ENCODE measurements around the gene MRPL36.
"Not testable (repeated sequence)": the region's sequence is repeated elsewhere in the genome, so short reads cannot be mapped to it uniquely, and the experiment has no call there.

MRPL36 gene

DNA sequence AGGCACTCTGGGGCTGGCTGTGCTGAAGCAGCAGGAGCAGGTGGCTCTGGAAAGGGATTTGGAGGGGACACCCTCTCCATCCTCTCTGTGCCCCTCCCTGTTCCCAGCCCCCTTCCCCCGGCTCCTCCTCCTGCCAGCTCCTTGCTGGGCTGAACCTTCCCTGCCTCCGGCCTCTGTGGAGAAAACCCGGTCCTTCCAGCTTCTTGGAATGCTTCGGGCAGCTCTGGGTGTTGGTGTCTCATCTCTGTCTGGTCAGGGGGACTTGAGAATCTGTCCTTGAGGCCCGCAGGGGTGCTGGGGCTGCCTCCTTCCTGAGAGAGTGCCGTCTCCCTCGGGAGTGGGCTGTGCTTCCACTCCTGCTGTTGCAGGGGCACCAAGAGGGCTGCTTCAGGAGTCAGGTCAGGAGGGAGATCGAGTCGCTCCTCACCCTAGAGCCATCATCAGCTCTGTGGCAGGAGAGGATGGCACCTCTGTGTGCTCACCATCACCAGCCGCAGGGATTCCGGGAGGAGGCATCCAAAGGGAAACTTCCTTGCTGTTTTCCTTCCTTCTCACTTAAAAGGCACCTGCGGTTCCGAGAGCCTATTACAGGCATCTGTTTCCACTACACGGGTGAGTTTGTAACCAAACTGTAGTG, 32.2 kb upstream of the MRPL36 start:
- no peak for DNase-seq

DNA sequence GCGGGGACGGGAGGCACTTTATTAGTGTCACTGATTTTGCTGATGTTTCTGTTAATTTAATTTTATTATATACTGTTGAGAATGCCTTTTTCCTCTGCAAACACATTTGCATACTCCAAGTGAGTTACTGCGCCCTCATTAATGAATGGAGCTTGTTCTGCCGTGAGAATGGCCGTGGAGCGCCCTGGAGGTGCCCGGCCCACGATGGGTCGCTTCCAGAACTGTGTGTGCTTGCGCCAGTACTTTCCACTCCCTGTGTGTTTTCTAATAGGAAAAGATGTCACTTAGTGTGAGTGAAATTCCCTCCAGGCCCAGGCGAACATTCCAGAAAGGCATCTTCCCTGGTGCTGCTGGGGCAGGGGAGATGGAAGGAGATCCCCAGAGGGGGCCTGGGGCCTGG, 31.6 kb upstream of the MRPL36 start:
- no peak for DNase-seq

DNA sequence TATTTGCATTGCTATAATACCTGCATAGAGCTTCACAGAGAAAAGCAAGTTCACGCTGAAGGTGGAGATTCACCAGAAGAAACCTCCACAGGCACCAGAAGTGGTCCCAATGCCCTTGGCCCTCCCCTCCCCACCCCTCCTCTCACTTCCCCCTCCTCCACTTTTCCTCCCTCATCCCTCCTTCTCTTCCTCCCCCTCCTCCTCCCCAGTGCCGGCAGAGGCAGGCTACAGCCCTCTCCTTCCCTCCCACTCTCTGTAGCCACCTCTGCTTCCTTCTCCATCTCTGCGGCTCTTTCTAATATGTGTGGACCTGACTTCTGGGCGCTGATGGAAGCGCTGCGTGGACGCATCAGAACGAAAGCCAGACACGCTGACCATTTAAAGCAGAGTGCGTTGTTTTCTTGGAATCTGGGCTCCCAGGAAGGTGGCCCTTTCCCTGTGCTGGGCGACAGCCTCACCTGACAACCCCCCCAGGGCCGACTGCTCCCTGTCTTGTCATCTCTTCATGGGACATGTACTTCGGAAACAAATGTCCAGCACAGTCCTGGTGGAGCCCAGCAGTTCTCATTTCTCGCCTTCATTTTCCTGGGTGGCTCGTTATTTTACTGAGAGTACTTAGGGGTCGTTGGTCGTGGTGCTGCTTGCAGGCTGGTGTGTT, 31.1 kb upstream of the MRPL36 start:
- DNase-seq = no peak

DNA sequence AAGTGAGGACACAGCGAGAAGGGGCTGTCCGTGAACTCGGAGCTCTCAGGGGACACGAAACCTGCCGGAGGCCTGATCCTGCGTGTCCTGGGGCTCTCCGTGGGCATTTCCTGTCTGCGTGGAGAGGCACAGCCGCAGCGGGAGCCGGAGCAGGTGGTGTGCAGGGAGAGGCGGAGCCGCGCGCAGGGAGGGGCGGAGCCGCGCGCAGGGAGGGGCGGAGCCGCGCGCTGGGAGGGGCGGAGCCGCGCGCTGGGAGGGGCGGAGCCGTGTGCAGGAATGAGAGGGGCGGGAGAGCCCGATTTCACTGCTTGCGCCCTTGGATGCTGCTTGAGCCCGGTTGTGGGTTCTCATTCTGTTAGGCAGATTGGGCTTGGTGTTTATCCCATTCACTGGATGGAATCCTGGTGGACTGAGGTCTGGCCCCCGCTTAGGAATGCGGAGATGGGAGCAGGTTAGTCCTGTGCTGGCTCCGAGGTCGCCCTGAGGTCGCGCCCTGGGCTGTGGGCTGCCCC, 28.3 kb upstream of the MRPL36 start:
- DNase-seq = no peak

DNA sequence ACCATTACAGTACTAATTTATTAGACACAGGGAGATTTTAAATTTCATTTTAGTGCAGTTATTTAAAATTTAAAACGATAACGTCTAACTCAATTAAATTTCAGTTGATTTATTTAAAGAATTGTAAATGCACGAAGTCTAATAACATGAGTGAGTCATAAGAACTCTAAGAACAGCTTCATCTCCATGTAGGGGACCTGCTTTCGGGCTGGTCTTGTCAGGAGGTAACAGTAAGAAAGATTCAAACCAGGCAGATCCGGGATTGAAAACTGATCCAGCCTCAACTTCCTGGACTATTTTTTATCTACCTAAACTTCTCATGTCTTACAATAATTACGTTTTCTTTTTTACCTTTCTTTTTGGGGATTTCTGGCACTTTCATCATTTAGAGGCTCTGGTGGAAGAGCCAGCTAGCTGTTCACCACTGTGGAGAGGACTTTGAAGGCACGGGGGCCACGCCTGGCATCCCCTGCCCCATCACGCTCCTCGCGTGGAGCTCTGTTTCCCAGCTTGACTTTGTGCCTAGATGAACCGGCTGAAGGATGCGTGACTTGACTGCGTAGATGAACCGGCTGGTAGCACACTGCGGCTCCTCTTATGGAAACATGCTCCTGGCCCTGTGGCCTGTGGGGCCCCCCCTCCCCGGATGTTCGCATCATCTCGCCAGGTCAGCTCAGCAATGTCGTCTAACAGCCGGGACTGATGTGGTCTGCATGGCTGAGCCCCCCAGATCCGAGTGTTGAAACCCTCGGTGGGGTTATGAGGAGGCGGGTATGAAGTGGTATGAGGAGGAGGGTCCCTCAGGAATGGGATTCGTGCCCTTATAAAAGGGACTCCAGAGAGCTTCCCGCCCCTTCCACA, 27.6 kb upstream of the MRPL36 start:
- no peak for DNase-seq

GRCh38 chr5:1826235-1826980, 26.8 kb upstream of the MRPL36 start:
- no peak for DNase-seq

DNA sequence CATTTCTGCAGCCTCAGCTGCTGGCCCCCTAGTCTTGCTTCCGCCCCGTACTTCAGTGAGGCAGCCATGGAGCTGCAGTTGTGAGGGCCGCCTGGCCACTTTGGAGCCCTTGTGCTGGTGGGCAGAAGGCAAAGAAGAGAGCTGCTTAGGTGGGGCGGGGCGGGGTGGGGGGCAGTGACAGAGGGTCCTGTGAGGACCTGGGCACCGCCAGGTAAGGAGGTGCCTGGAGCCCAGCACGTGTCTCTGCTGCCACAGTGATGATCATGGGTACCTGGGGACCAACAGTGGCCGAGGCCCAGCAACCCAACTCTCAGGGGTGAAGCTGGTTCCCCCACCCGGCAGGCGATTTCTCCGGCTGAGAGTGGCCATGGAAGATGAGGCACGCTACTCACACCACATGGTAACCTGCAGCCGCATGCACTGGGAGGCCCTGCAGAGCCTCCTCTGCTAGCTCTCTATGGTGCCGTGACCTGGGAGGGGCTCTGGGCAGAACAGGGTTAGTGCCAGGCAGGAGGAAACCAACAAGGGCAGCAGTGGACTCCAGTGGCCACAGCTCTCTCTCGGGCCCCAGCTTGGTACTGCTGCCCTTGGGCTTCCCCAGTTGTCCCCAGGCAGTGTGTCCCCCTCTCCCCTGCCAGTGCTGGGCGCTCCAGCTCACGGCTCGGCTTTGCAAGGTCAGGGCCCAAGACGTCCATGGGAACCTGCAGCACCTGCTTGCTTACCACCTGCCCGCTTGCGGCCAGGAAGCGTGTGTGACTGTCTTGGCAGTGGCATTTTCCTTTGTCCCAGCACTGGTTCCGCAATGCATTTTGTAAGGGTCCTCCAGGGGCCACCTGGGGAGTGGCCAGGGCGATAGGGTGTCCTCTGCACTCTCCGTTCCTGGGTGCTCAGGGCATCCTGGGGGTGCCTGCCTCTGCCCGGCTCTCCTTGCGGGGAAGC, 25.5 kb upstream of the MRPL36 start:
- DNase-seq = no peak

- DNase-seq = no peak
Observed at GRCh38 chr5:1824109-1824821, 24.6 kb upstream of the MRPL36 start.

DNA sequence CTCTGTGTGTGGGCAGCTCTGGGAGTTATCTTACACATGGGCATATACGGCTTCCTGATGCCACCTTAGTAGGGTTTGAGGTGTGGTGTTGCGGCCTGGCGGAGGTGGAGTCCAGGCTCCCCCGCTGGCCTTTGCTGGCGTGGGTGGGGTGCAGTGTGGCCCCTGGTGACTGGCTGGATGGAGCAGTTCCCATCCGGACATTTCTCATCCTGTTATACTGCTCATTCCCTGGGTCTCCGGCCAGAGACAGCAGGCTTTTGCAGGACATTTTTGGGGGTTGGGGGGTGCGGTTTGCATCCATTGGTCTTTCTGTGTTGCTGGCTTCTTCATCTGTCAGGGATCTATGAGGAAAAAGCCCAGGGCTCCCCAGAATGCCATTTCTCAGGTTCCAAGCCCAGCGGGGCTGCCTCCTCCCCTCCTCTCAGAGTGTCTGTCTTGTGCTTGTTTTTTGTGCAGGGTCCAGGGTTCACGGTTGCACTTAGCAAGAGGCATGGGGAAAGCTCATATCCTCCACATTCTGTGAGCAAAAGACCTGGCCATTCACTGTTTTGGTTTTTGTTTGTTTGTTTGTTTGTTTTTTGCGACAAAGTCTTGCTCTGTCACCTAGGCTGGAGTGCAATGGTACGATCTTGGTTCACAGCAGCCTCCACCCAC, 23.9 kb upstream of the MRPL36 start:
- no peak for DNase-seq

GRCh38 chr5:1821862-1822261, 22.2 kb upstream of the MRPL36 start:
- DNase-seq = no peak

- no peak for DNase-seq
Observed at GRCh38 chr5:1820926-1821325, 21.3 kb upstream of the MRPL36 start.

- no peak for DNase-seq
Observed at GRCh38 chr5:1820381-1820780, 20.7 kb upstream of the MRPL36 start.

DNA sequence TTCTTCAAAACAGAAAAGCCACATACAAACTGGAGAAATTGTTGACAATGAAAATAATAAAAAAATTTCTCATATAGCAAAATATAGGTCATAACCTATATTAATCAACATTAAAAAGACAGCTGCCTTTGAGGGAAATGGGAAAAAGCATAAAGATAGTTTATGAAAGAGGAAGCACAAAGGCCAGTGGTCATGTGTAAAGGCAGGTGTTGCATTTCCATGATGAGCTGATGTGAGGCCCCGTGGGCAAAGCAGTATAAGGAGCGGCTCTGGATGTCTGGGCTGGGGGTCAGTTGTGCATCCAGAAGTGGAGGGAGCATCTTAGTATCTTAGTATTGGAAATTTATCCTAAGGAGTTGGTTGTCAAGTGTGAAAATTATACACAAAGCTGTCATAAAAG, 19.8 kb upstream of the MRPL36 start:
- DNase-seq = no peak

DNA sequence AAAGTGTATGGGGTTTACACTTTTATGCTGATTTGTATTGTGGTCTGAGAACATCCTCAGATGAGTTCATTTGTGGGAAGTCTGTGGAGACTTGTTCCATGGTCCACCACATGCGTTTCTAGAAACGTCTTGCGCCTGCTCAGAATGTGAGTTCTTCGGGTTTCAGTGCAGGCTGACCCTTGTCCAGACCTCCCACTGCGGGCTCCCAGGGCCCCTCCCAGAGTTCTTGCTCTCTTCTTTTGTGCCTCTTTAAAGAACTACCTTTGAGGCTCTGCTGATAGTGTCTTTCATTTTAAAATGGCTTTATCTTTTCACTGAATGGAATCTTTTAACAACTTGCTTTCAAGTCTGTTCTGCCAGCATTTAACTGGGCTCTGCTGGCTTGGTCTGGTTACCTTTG, 19.1 kb upstream of the MRPL36 start:
- DNase-seq = no peak

DNA sequence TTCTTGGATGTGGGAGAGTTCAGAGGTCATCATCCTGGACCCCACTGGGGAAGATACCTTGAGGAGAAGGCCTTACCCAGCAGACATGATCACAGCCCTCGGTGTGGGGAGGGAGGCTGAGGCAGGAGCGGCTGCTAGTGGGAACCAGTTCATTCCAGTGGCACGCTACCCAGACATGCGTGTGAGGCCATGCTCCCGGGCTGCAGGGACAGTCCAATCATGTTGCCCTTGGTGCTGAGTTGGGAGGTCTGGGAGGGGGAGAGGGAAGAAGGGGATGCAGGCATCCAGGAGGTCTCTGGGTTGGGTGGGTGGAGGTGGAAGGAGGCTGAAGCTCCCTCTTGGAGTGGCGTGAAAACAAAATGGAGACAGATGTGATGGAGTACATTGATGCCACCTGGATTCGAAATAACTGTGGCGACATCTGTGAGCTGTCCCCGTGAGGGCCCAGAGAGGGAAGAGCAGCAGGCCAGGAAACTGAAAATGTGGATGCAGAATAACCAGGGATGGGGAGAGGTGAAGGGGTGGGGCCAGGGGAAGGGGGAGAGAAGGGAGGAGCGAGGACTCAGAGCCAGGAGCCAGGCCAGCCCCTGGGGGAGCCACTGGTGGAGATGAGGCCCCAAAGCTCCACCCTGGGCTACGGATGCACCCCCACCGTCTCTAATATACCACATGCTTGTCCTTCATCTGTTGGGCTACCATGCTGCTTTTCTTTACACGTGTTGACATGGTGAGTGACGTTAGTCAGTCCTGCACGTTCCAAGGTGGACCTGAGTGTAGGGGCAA, 17.8 kb upstream of the MRPL36 start:
- no peak for DNase-seq

DNA sequence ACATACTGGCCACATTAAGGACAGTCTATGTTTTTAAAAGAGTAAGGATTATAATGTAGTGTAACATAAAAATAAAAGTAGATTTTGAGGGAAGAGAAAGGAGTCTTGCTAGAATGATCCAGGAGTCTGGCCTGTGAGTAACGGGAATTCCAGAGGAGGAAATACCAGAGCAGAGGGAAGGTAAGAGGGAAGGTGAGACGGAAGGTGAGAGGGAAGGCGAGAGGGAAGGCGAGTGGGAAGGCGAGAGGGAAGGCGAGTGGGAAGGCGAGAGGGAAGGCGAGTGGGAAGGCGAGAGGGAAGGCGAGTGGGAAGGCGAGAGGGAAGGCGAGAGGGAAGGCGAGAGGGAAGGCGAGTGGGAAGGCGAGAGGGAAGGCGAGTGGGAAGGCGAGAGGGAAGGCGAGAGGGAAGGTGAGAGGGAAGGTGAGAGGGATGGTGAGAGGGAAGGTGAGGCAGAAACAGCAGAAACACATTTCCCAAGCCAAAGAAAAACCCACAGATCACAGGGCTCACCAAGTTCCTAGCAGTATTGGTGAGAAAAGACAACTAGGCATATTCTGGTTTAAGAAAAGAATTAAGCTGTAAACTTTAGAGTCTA, 17.0 kb upstream of the MRPL36 start:
- not testable (repeated sequence) for DNase-seq

GRCh38 chr5:1815881-1816292, 16.2 kb upstream of the MRPL36 start:
- DNase-seq = no peak

DNA sequence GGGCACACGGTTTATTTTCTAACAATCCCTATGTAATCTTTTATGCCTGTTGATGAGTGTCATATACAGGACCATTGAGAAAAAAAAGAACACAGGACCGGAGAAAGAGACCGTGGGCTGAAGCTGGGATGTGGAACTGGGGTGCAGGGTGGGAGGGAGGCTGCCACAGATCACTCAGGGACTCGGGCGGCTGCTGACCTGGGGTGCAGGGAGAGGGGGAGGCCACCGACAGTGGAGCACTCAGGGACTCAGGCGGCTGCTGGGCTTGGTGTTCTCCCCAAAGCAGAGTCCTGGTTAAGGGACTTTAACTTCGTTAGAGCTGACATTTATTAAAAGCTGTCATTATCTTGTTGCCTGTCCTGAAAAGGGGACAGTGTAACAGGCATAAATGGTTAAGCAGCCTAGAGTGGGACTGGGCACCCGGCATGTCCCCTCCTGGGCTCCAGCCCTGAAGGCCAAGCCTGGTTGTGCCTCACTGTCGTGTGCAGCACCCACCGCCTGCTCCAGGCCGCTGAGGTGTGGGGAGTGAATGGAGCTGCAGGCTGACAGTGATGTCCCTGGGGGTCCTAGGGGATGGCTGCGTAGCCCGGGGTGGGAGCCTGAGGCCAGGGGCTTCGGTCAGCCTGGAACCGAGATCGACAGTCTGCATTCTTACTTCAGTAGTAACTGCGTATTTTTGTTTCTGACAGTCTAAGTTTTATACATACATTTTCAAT, 15.6 kb upstream of the MRPL36 start:
- no peak for DNase-seq

Data from NCI-H1694 (cell line).